Fibroblast of lung (primary cell): Measurements from ENCODE around the gene POU5F2. TPM values are rescaled to one million over a fixed set of nuclear protein-coding genes. Genes with fewer than 3 reads are reported as not detected.
A peak's percentile ranks its signal among the peaks of the same experiment; 100 is the strongest.

Source experiments
- DNase-seq, 2 donors: peaks; one replicate each; pipeline versions ENCODE4 v3.0.0 to v3.0.0-alpha.2; 2010; ENCODE audit warnings: low read depth in 2 of 2
- H2AFZ ChIP-seq: 2 replicates; pipeline ENCODE4 v1.5.1; 2012; ENCODE audit warnings: low read length, control low read depth, inconsistent platforms
- H3K27ac ChIP-seq: 2 replicates; pipeline ENCODE4 v1.5.1; 2011; ENCODE audit warnings: low read length, control low read depth; ENCODE audit not compliant: insufficient read depth
- H3K27me3 ChIP-seq: 2 replicates; pipeline ENCODE4 v1.5.1; 2011; ENCODE audit warnings: mild to moderate bottlenecking, low read length; ENCODE audit not compliant: control insufficient read depth, insufficient read depth
- H3K36me3 ChIP-seq: 2 replicates; pipeline ENCODE4 v1.5.1; 2011; ENCODE audit warnings: low read length; ENCODE audit not compliant: control insufficient read depth, insufficient read depth
- H3K4me1 ChIP-seq: 2 replicates; pipeline ENCODE4 v1.5.1; 2011; ENCODE audit warnings: low read length; ENCODE audit not compliant: control insufficient read depth, insufficient read depth; ENCODE audit errors: extremely low read depth
- H3K4me2 ChIP-seq: 2 replicates; pipeline ENCODE4 v1.5.1; 2011; ENCODE audit warnings: low read length, control low read depth; ENCODE audit not compliant: insufficient read depth; ENCODE audit errors: extremely low read depth
- H3K4me3 ChIP-seq, 4 experiments: fragments of 200-600 bp in 1 of 4; sonication (generic) in 1 of 4; replicated peaks in 1 of 4; 2 replicates each; pipeline ENCODE4 v1.5.1; 2011 to 2016; ENCODE audit warnings: low read length in 4 of 4, low read depth in 3 of 4, mild to moderate bottlenecking in 3 of 4, control low read depth in 2 of 4, inconsistent platforms in 1 of 4, mixed read lengths in 1 of 4; ENCODE audit not compliant: insufficient read depth in 1 of 4; ENCODE audit errors: control extremely low read depth in 1 of 4
- H3K79me2 ChIP-seq: 2 replicates; pipeline ENCODE4 v1.5.1; 2012; ENCODE audit warnings: mild to moderate bottlenecking, low read length, inconsistent platforms; ENCODE audit not compliant: control insufficient read depth, insufficient read depth
- H3K9ac ChIP-seq: 2 replicates; pipeline ENCODE4 v1.5.1; 2011; ENCODE audit warnings: mild to moderate bottlenecking, low read length, control low read depth; ENCODE audit not compliant: insufficient read depth
- H3K9me3 ChIP-seq: 2 replicates; pipeline ENCODE4 v1.5.1; 2012; ENCODE audit warnings: low read depth, low read length; ENCODE audit not compliant: control insufficient read depth, insufficient read depth
- H4K20me1 ChIP-seq: 2 replicates; pipeline ENCODE4 v1.5.1; 2011; ENCODE audit warnings: low read length; ENCODE audit not compliant: control insufficient read depth, insufficient read depth; ENCODE audit errors: extremely low read depth
- CTCF ChIP-seq, 2 donors: IDR thresholded peaks in 1 of 2; conservative IDR thresholded peaks in 1 of 2; 1 replicate in 1 of 2; 2 replicates in 1 of 2; pipeline ENCODE4 v1.5.1; 2011 to 2012; ENCODE audit warnings: low read length in 2 of 2, control low read depth in 1 of 2, inconsistent platforms in 1 of 2, low read depth in 1 of 2, mild to moderate bottlenecking in 1 of 2
- EZH2 ChIP-seq: IDR thresholded peaks from 2 replicates; pipeline ENCODE4 v1.5.1; 2012; ENCODE audit warnings: low read length, control low read depth, mild to moderate bottlenecking; ENCODE audit errors: missing control alignments
- polyA plus RNA-seq, 2 donors: library from polyadenylated mRNA; depleted of rRNA in 1 of 2; stranded (reverse) in 1 of 2; unstranded in 1 of 2; fragments of >200 nt; gene quantifications; 2 replicates each; pipeline ENCODE4 v1.2.1, GENCODE V29; 2011 to 2012; ENCODE audit warnings: missing spikeins in 1 of 2
- total RNA-seq: library from RNA; depleted of rRNA; stranded (reverse); fragments of >200 nt; gene quantifications from 2 replicates; pipeline ENCODE4 v1.2.1, GENCODE V29; 2014

Gene POU5F2
- total and polyA plus RNA-seq, 2 donors (not counting 1 experiment from before 2014, with no cell fraction given): 0.01 to 0.66 TPM

DNA sequence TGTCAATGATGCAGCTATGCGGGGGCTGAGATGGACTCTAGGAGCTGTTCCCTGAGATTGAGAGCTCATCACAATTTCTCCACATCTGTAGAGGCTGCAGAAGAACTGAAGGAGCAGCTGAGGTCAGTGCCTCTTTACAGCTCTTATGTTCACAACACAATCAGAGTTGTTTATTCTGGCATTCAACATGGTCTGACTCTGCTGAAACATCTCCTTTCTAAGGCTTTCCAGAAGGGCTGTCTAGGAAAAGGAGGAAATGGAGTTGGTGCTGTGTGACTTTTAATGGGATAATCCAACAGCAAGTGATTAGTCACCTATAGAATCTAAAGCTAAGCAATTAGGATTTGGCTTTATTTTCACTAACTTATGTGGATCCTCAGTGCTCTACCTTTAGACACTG lies 6.0 kb downstream of the POU5F2 start:
- DNase-seq: peak; percentile 60
- Histone ChIP-seq H3K79me2 (no peaks in the 10 kb centered on the region), H3K4me1 (no peaks in the 10 kb centered on the region), H3K4me2 (no peak overlapping the region), H3K36me3 (no peaks in the 10 kb centered on the region), H3K27ac (no peak overlapping the region), H3K27me3 (no peaks in the 10 kb centered on the region), H3K9me3 (no peaks in the 10 kb centered on the region), H4K20me1 (no peaks in the 10 kb centered on the region), H2AFZ (no peak overlapping the region), H3K9ac (no peak overlapping the region), H3K4me3 (no peak overlapping the region)
- TF ChIP-seq CTCF (conservative IDR thresholded peaks at IDR 0.05 in 1 of 2, IDR thresholded peaks at IDR 0.05 in 1 of 2; ENCODE audit: low read depth in 1 of 2, low read length in 2 of 2) (no peak), EZH2 (no peak)

- H2AFZ ChIP-seq: no peak overlapping the region
- no peak overlapping the region for H3K9ac ChIP-seq
- H3K4me1 ChIP-seq: no peaks in the 10 kb centered on the region
- H3K27ac ChIP-seq: no peak overlapping the region
- TF ChIP-seq EZH2: no peak
- TF ChIP-seq CTCF (conservative IDR thresholded peaks at IDR 0.05 in 1 of 2, IDR thresholded peaks at IDR 0.05 in 1 of 2; ENCODE audit: low read depth in 1 of 2, low read length in 2 of 2): no peak
- DNase-seq: no peak
- no peak overlapping the region for H3K4me3 ChIP-seq
- no peaks in the 10 kb centered on the region for H4K20me1 ChIP-seq
- no peaks in the 10 kb centered on the region for H3K36me3 ChIP-seq
- H3K79me2 ChIP-seq: no peaks in the 10 kb centered on the region
- H3K27me3 ChIP-seq: no peaks in the 10 kb centered on the region
- H3K4me2 ChIP-seq: no peak overlapping the region
- no peaks in the 10 kb centered on the region for H3K9me3 ChIP-seq
Measured at GRCh38 chr5:93731987-93732386, 9.4 kb downstream of the POU5F2 start.

DNA sequence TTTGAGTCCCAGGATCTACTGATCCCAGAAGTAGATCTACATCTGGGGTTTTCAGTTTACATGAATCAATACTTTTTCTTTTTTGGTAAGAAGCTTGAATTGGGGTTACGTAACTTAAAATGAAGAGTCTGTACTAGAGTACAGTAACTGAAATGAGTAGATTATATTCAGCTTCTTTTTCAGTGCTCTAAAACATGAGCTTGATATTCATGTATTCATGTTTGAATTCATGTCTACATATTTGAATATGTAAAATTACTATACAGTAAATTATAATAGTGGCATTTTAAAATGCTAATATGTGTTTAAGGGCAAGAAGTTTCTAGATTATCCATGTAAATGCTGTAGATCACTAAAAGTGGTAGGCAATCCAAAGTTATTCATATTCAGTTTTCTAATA lies 14.8 kb downstream of the POU5F2 start:
- H3K9ac ChIP-seq: no peak overlapping the region
- no peak for DNase-seq

More for the DNA sequence above, 14.8 kb downstream of the POU5F2 start:
- no peak overlapping the region for H3K4me3 ChIP-seq
- H3K9me3 ChIP-seq: no peaks in the 10 kb centered on the region
- peaks cover 4% of the 10 kb centered on the region for H3K4me1 ChIP-seq
- no peaks in the 10 kb centered on the region for H3K27me3 ChIP-seq
- no peaks in the 10 kb centered on the region for H4K20me1 ChIP-seq
- H3K4me2 ChIP-seq: no peak overlapping the region
- H2AFZ ChIP-seq: no peak overlapping the region
- no peak for TF ChIP-seq CTCF (conservative IDR thresholded peaks at IDR 0.05 in 1 of 2, IDR thresholded peaks at IDR 0.05 in 1 of 2; ENCODE audit: low read depth in 1 of 2, low read length in 2 of 2)
- TF ChIP-seq EZH2: no peak
- no peaks in the 10 kb centered on the region for H3K36me3 ChIP-seq
- H3K79me2 ChIP-seq: no peaks in the 10 kb centered on the region
- H3K27ac ChIP-seq: no peak overlapping the region
